Gastrocnemius medialis (tissue), 4 donors: ENCODE measurements around the gene ARFGAP1.

Experiments
- POLR2A ChIP-seq, 2 donors: fragments of 450-650 bp; IDR thresholded peaks; one replicate each; pipeline ENCODE4 v1.6.1; 2017; ENCODE audit warnings: antibody characterized with exemption in 2 of 2, mild to moderate bottlenecking in 2 of 2, moderate library complexity in 2 of 2
- TF ChIP-seq, protein P1 (sequence below), 5 experiments: fragments of 450-650 bp in 3 of 5; fragments of 200-600 bp in 2 of 5; sonication (generic) in 2 of 5; IDR thresholded peaks in 4 of 5; conservative IDR thresholded peaks in 1 of 5; 1 replicate in 4 of 5; 2 replicates in 1 of 5; pipeline ENCODE4 v1.5.1; 2016 to 2019; ENCODE audit warnings: antibody characterized with exemption in 5 of 5, mild to moderate bottlenecking in 3 of 5, moderate library complexity in 3 of 5

DNA sequence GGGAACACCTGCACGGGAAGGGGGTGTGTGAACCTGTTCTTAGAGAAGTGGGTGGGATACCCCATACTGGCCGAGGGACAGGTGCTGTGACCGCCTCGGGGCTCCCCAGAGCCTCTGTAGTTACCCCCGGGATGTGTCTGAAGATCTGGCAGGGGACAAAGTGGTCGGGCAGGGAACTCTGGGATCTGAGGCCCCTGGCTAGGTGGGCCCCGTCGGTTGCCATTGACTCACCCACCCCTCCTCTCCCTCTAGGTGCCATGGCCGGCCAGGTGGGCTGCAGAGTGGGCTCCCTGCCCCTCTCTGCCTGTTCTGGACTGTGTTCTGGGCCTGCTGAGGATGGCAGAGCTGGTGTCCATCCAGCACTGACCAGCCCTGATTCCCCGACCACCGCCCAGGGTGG lies 32.6 kb upstream of the ARFGAP1 start:
- TF ChIP-seq POLR2A (IDR thresholded peaks at IDR 0.05) = no peak
- TF ChIP-seq, protein P1, sequence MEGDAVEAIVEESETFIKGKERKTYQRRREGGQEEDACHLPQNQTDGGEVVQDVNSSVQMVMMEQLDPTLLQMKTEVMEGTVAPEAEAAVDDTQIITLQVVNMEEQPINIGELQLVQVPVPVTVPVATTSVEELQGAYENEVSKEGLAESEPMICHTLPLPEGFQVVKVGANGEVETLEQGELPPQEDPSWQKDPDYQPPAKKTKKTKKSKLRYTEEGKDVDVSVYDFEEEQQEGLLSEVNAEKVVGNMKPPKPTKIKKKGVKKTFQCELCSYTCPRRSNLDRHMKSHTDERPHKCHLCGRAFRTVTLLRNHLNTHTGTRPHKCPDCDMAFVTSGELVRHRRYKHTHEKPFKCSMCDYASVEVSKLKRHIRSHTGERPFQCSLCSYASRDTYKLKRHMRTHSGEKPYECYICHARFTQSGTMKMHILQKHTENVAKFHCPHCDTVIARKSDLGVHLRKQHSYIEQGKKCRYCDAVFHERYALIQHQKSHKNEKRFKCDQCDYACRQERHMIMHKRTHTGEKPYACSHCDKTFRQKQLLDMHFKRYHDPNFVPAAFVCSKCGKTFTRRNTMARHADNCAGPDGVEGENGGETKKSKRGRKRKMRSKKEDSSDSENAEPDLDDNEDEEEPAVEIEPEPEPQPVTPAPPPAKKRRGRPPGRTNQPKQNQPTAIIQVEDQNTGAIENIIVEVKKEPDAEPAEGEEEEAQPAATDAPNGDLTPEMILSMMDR (IDR thresholded peaks at IDR 0.05 in 4 of 5, conservative IDR thresholded peaks at IDR 0.05 in 1 of 5) = no peak
